Measurements from ENCODE around the gene MAMSTR. TPM values are rescaled to one million over a fixed set of nuclear protein-coding genes. Genes with fewer than 3 reads are reported as not detected.

Gene MAMSTR
- total and polyA plus RNA-seq, 10 of the 15 experiments (the other 5 are each of a cell fraction or from before 2014, with no cell fraction given) = 0.04 to 0.73 (median 0.31) TPM; not detected in 1

GRCh38 chr19:48668761-48669160 lies 50.8 kb downstream of the MAMSTR start (continued):
- TF ChIP-seq, protein P1, sequence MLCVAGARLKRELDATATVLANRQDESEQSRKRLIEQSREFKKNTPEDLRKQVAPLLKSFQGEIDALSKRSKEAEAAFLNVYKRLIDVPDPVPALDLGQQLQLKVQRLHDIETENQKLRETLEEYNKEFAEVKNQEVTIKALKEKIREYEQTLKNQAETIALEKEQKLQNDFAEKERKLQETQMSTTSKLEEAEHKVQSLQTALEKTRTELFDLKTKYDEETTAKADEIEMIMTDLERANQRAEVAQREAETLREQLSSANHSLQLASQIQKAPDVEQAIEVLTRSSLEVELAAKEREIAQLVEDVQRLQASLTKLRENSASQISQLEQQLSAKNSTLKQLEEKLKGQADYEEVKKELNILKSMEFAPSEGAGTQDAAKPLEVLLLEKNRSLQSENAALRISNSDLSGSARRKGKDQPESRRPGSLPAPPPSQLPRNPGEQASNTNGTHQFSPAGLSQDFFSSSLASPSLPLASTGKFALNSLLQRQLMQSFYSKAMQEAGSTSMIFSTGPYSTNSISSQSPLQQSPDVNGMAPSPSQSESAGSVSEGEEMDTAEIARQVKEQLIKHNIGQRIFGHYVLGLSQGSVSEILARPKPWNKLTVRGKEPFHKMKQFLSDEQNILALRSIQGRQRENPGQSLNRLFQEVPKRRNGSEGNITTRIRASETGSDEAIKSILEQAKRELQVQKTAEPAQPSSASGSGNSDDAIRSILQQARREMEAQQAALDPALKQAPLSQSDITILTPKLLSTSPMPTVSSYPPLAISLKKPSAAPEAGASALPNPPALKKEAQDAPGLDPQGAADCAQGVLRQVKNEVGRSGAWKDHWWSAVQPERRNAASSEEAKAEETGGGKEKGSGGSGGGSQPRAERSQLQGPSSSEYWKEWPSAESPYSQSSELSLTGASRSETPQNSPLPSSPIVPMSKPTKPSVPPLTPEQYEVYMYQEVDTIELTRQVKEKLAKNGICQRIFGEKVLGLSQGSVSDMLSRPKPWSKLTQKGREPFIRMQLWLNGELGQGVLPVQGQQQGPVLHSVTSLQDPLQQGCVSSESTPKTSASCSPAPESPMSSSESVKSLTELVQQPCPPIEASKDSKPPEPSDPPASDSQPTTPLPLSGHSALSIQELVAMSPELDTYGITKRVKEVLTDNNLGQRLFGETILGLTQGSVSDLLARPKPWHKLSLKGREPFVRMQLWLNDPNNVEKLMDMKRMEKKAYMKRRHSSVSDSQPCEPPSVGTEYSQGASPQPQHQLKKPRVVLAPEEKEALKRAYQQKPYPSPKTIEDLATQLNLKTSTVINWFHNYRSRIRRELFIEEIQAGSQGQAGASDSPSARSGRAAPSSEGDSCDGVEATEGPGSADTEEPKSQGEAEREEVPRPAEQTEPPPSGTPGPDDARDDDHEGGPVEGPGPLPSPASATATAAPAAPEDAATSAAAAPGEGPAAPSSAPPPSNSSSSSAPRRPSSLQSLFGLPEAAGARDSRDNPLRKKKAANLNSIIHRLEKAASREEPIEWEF (IDR thresholded peaks at IDR 0.05; ENCODE audit: insufficient replicate concordance, low read depth, low read length) = no peak

DNA sequence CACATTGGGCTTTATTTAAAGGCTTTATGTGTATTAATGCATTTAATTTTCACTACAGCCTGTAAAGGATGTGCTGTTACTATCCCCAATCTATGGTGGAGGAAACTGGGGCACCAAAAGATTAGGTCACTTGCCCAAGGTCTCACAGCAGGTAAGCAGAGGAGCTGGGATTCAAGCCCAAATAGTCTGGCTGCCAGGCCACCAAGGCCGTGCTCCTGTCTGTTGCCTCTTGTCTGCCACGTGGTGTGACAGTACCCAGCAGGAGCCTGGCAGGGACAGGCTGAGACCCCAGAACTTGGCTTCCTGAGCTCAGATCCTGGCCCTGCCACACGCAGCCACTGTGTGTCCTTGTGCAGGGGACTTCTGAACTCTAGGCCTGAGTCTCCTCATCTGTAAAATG lies 51.2 kb downstream of the MAMSTR start:
- no TSS peak for BruUV-seq (replicated peaks)
- H3K4me2 ChIP-seq (ENCODE audit: control insufficient read depth, insufficient read depth) = no peak overlapping the region
- H3K27ac ChIP-seq (ENCODE audit: control insufficient read depth, insufficient read depth) = no peak overlapping the region
- no peaks in the 10 kb centered on the region for H3K27me3 ChIP-seq (replicated peaks in 1 of 2; ENCODE audit: control insufficient read depth in 2 of 2, insufficient read depth in 2 of 2, low read length in 1 of 2)
- no peak overlapping the region for H3K4me3 ChIP-seq
- H3K9me3 ChIP-seq (replicated peaks; ENCODE audit: control insufficient read depth, insufficient read depth, low read length) = no peaks in the 10 kb centered on the region; the same call in 2 of the 3 replicates
- no peak for ATAC-seq
- H3K4me1 ChIP-seq (ENCODE audit: control insufficient read depth, insufficient read depth, low read length) = no peaks in the 10 kb centered on the region
- POLR2A ChIA-PET = interaction anchor here (0.6 kb wide), 1 partner anchor 1096 kb away, joined by 3 read pairs; no protein-coding TSS in a partner anchor
- no peaks in the 10 kb centered on the region for H3K36me3 ChIP-seq (ENCODE audit: control insufficient read depth in 2 of 2, insufficient read depth in 2 of 2, low read length in 1 of 2)
- H3K9ac ChIP-seq (ENCODE audit: control insufficient read depth, insufficient read depth, low read length) = no peak overlapping the region
- intact Hi-C loops (cut with micrococcal nuclease; ENCODE audit: unreplicated experiment) = no loop called here
- no peak overlapping the region for H2AFZ ChIP-seq (ENCODE audit: control insufficient read depth, low read depth, low read length)
- RAD21 ChIA-PET (ENCODE audit: unreplicated experiment) = no interaction called here
- no peaks in the 10 kb centered on the region for H4K20me1 ChIP-seq (ENCODE audit: control insufficient read depth, insufficient read depth)
- 5% methylated on average over 3 of the region's 3 CpGs for WGBS (ENCODE audit: insufficient coverage, insufficient replicate concordance, low lambda C conversion rate, missing lambda C conversion rate)
- in situ Hi-C loops (cut with MboI) = no loop called here
- CTCF ChIA-PET = no interaction called here
- TF ChIP-seq JUND (IDR thresholded peaks at IDR 0.05; ENCODE audit: low read depth, low read length) (no peak), RB1 (IDR thresholded peaks at IDR 0.05; ENCODE audit: borderline replicate concordance) (no peak), TARDBP (IDR thresholded peaks at IDR 0.05; ENCODE audit: borderline replicate concordance) (no peak), ZBED1 (IDR thresholded peaks at IDR 0.05; ENCODE audit: borderline replicate concordance) (no peak), NFYB (IDR thresholded peaks at IDR 0.05; ENCODE audit: insufficient read depth, low read depth, low read length) (no peak)
- TF ChIP-seq, protein P2, sequence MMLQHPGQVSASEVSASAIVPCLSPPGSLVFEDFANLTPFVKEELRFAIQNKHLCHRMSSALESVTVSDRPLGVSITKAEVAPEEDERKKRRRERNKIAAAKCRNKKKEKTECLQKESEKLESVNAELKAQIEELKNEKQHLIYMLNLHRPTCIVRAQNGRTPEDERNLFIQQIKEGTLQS (IDR thresholded peaks at IDR 0.05; ENCODE audit: borderline replicate concordance, extremely low read depth, low read depth, low read length) = no peak
- H3K79me2 ChIP-seq (ENCODE audit: control insufficient read depth, insufficient read depth, low read length) = no peaks in the 10 kb centered on the region
- FAIRE-seq = no peak
- SMC1A ChIA-PET (ENCODE audit: uncharacterized antibody, unreplicated experiment) = no interaction called here
- no peak for DNase-seq (ENCODE audit: low read depth, low spot score)
